HG03558 (cell line): ENCODE results near the gene RIMOC1.

Source experiments
- ATAC-seq: cut with Tn5 transposase; IDR thresholded peaks from one replicate; pipeline ENCODE4 v1.9.1; 2021; ENCODE audit warnings: moderate number of reproducible peaks; ENCODE audit not compliant: unreplicated experiment; ENCODE audit errors: extremely low read depth

The RIMOC1 gene

GRCh38 chr5:41951224-41951623 is 47.1 kb downstream of the RIMOC1 start:
- no peak for ATAC-seq
